ENCODE measurements around the gene ARRDC2.

- TF ChIP-seq CTCF (IDR thresholded peaks at IDR 0.05) (no peak), POLR2A (IDR thresholded peaks at IDR 0.05) (no peak)
These were observed 25.5 kb upstream of the ARRDC2 start for GRCh38 chr19:17982430-17982829.

Measured in adrenal gland (tissue), 5 donors.